ENCODE data around the gene ANAPC10. TPM values are rescaled to one million over a fixed set of nuclear protein-coding genes. Genes with fewer than 3 reads are reported as not detected.

The ANAPC10 gene
- polyA plus RNA-seq, 2 of the 4 experiments (the other 2 are of a cell fraction), result 16.4 to 33.8 TPM

DNA sequence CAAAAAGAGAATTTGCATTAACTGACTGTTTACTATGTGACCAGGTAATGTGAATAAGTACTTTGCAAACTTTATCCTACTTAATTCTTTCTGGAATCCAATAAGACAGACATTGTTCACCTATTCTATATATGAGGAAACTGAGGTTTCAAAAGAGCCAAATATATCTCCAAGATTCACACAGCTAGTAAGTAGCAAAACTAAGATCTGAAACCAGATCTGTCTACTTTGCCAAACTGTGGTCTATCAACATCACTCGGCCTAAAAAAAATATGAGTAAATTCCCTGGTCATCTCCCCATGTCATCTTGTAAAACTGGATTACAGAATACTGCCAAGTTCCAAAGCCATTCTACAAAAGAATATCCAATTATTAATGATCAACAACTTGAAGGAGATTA, 52.8 kb downstream of the ANAPC10 start:
- ChIA-PET POLR2A (no interaction called here), CTCF (interaction anchor here (1.1 kb wide), 1 partner anchor 10 kb away, joined by 3 read pairs; no protein-coding TSS in a partner anchor)
- no peak overlapping the region for H3K4me3 ChIP-seq
- TF ChIP-seq PHF8 (IDR thresholded peaks at IDR 0.05; ENCODE audit: borderline replicate concordance, low read depth) (no peak), JUN (IDR thresholded peaks at IDR 0.05) (no peak), RCOR1 (IDR thresholded peaks at IDR 0.05; ENCODE audit: low read depth, low read length) (no peak)
- H3K9me3 ChIP-seq, result no peaks in the 10 kb centered on the region
- no peak for FAIRE-seq
- no peak for DNase-seq (ENCODE audit: low read depth in 1 of 2, low spot score in 1 of 2)
- no peaks in the 10 kb centered on the region for H3K4me1 ChIP-seq
- 93% methylated on average over 1 of the region's 1 CpG for WGBS (ENCODE audit: missing lambda C conversion rate)
- H3K4me2 ChIP-seq, result no peak overlapping the region
- no peak overlapping the region for H3K27ac ChIP-seq
- ATAC-seq, result no peak

DNA sequence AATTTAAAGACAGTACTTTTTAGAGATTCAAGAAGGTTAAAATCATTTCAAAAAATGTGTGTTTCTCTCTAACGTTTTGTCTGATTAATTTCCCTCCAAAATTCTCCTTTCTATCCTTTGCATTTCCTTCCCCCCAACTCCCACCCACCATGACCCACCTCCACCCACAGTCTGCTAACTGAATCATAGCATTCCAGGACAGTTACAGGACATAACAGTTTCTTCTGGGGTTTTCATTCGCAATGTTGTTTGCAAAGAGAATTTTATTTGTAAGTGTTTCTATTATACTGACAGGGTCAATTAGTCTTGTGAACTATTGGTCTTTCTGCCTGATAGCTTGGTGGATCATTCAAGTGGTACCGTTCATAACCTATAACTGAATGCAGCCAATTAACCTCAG, 53.7 kb downstream of the ANAPC10 start:
- no peaks in the 10 kb centered on the region for H3K9me3 ChIP-seq
- no peak overlapping the region for H3K4me3 ChIP-seq
- 57% methylated on average over 3 of the region's 3 CpGs for WGBS (ENCODE audit: missing lambda C conversion rate)
- no peak overlapping the region for H3K27ac ChIP-seq
- ChIA-PET POLR2A (no interaction called here), CTCF (no interaction called here)
- FAIRE-seq, result no peak
- DNase-seq (ENCODE audit: low read depth in 1 of 2, low spot score in 1 of 2), result no peak
- no peak overlapping the region for H3K4me2 ChIP-seq
- ATAC-seq, result no peak
- TF ChIP-seq EHMT2 (IDR thresholded peaks at IDR 0.05; ENCODE audit: low read depth) (no peak), EP300 (IDR thresholded peaks at IDR 0.05) (no peak), RAD21 (conservative IDR thresholded peaks at IDR 0.05 in 1 of 2, IDR thresholded peaks at IDR 0.05 in 1 of 2) (no peak), FOSL2 (IDR thresholded peaks at IDR 0.05) (no peak), FOSL2 (CRISPR knock-in tag; IDR thresholded peaks at IDR 0.05) (no peak), ESRRA (IDR thresholded peaks at IDR 0.05; ENCODE audit: borderline replicate concordance, low read length) (no peak), SMC3 (IDR thresholded peaks at IDR 0.05) (no peak), CBX2 (IDR thresholded peaks at IDR 0.05; ENCODE audit: borderline replicate concordance, low read depth) (no peak), EHF (CRISPR knock-in tag; IDR thresholded peaks at IDR 0.05) (no peak), POLR2A (IDR thresholded peaks at IDR 0.05; ENCODE audit: low read length) (no peak), GATA3 (IDR thresholded peaks at IDR 0.05; ENCODE audit: borderline replicate concordance) (no peak)
- TF ChIP-seq, protein P1, sequence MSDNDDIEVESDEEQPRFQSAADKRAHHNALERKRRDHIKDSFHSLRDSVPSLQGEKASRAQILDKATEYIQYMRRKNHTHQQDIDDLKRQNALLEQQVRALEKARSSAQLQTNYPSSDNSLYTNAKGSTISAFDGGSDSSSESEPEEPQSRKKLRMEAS (IDR thresholded peaks at IDR 0.05), result no peak
- TF ChIP-seq, protein P2, sequence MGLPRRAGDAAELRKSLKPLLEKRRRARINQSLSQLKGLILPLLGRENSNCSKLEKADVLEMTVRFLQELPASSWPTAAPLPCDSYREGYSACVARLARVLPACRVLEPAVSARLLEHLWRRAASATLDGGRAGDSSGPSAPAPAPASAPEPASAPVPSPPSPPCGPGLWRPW (IDR thresholded peaks at IDR 0.05), result no peak
- TF ChIP-seq, protein P3, sequence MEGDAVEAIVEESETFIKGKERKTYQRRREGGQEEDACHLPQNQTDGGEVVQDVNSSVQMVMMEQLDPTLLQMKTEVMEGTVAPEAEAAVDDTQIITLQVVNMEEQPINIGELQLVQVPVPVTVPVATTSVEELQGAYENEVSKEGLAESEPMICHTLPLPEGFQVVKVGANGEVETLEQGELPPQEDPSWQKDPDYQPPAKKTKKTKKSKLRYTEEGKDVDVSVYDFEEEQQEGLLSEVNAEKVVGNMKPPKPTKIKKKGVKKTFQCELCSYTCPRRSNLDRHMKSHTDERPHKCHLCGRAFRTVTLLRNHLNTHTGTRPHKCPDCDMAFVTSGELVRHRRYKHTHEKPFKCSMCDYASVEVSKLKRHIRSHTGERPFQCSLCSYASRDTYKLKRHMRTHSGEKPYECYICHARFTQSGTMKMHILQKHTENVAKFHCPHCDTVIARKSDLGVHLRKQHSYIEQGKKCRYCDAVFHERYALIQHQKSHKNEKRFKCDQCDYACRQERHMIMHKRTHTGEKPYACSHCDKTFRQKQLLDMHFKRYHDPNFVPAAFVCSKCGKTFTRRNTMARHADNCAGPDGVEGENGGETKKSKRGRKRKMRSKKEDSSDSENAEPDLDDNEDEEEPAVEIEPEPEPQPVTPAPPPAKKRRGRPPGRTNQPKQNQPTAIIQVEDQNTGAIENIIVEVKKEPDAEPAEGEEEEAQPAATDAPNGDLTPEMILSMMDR (IDR thresholded peaks at IDR 0.05), result no peak
- no peaks in the 10 kb centered on the region for H3K4me1 ChIP-seq

DNA sequence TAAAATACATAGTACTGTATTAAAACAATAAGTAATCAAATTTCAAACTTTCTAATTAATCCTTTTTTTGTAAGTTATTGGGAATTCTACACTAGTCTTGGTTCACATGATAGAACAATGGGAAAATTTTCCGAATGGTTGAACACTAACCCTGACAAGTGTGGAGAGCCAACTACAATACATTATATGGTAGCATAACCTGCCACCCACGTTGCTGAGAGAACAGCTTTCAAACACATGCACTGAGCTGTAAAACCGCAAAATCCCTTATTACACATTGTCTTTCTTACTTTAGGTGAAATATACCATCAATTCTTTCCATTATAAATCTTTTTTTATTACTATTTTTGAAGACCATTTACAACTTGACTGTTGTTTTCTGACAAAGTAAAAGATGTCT, 54.7 kb downstream of the ANAPC10 start:
- Histone ChIP-seq H3K4me1 (no peaks in the 10 kb centered on the region), H3K27ac (no peak overlapping the region), H3K4me2 (no peak overlapping the region), H3K4me3 (no peak overlapping the region), H3K9me3 (no peaks in the 10 kb centered on the region)
- WGBS (ENCODE audit: missing lambda C conversion rate), result 82% methylated on average over 3 of the region's 3 CpGs
- ATAC-seq (no peak), DNase-seq (ENCODE audit: low read depth in 1 of 2, low spot score in 1 of 2) (no peak), FAIRE-seq (no peak)
- no peak for TF ChIP-seq CBX2 (IDR thresholded peaks at IDR 0.05; ENCODE audit: borderline replicate concordance, low read depth)
- no peak for TF ChIP-seq MAFK (IDR thresholded peaks at IDR 0.05; ENCODE audit: partially characterized antibody)
- ChIA-PET CTCF (interaction anchor here (1.3 kb wide), 1 partner anchor 18 kb away, joined by 4 read pairs; no protein-coding TSS in a partner anchor), POLR2A (no interaction called here)

DNA sequence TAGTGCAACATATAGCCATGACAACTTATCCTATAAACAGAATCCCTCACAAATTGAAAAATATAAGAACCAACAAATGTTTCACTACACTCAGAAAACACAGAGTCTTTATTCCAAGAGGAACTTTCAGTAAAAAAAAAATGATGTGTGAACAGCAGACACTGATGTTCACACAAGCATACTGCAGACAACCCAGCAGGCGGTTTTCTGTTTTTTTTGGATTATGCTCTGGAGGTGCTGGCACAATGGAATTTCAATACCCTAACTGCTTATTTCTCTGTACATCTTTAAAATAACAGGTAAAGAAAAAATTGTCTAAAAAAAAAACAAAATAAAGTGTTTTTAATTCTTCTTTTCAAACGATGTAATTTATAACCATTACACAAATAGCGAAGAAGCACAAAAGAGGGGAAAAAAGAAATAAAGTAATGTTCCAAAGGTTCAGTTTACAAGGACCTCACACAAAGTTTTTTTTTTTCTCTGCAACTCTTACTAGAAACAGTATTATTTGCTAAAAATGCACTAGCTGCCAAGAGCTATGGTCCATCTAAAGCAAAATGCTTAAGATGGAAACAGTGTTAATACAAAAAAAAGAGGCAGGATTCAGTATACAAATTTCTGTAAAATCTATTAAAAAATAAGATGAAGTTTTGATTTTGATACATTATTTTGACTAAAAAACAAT, 55.3 kb downstream of the ANAPC10 start:
- Histone ChIP-seq H3K4me2 (no peak overlapping the region), H3K27ac (no peak overlapping the region), H3K9me3 (no peaks in the 10 kb centered on the region), H3K4me3 (no peak overlapping the region), H3K4me1 (no peaks in the 10 kb centered on the region)
- ChIA-PET POLR2A (no interaction called here), CTCF (interaction anchor here (1.3 kb wide), 1 partner anchor 18 kb away, joined by 4 read pairs; no protein-coding TSS in a partner anchor)
- ATAC-seq (no peak), DNase-seq (ENCODE audit: low read depth in 1 of 2, low spot score in 1 of 2) (no peak), FAIRE-seq (no peak)
- no peak for TF ChIP-seq ZFP36 (IDR thresholded peaks at IDR 0.05; ENCODE audit: borderline replicate concordance, partially characterized antibody)
- no peak for TF ChIP-seq JUNB (IDR thresholded peaks at IDR 0.05)
- no peak for TF ChIP-seq NFE2L2 (conservative IDR thresholded peaks at IDR 0.05; ENCODE audit: low read length)
- no peak for TF ChIP-seq HOXB5 (CRISPR knock-in tag; IDR thresholded peaks at IDR 0.05)
- no peak for TF ChIP-seq NR3C1 (IDR thresholded peaks at IDR 0.05)
- TF ChIP-seq RFX5 (IDR thresholded peaks at IDR 0.05), result no peak
- no peak for TF ChIP-seq KDM1A (IDR thresholded peaks at IDR 0.05; ENCODE audit: low read depth)
- no peak for TF ChIP-seq FOSB (CRISPR knock-in tag; IDR thresholded peaks at IDR 0.05)
- no peak for TF ChIP-seq RARB (CRISPR knock-in tag; IDR thresholded peaks at IDR 0.05)
- no peak for TF ChIP-seq GATA3 (IDR thresholded peaks at IDR 0.05; ENCODE audit: borderline replicate concordance)
- TF ChIP-seq HOXA7 (CRISPR knock-in tag; IDR thresholded peaks at IDR 0.05), result no peak
- TF ChIP-seq, protein P4, sequence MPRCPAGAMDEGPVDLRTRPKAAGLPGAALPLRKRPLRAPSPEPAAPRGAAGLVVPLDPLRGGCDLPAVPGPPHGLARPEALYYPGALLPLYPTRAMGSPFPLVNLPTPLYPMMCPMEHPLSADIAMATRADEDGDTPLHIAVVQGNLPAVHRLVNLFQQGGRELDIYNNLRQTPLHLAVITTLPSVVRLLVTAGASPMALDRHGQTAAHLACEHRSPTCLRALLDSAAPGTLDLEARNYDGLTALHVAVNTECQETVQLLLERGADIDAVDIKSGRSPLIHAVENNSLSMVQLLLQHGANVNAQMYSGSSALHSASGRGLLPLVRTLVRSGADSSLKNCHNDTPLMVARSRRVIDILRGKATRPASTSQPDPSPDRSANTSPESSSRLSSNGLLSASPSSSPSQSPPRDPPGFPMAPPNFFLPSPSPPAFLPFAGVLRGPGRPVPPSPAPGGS (IDR thresholded peaks at IDR 0.05), result no peak
- no peak for TF ChIP-seq CBX8 (IDR thresholded peaks at IDR 0.05)
- TF ChIP-seq, protein P5, sequence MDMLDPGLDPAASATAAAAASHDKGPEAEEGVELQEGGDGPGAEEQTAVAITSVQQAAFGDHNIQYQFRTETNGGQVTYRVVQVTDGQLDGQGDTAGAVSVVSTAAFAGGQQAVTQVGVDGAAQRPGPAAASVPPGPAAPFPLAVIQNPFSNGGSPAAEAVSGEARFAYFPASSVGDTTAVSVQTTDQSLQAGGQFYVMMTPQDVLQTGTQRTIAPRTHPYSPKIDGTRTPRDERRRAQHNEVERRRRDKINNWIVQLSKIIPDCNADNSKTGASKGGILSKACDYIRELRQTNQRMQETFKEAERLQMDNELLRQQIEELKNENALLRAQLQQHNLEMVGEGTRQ (IDR thresholded peaks at IDR 0.05), result no peak
- 84% methylated on average over 3 of the region's 3 CpGs for WGBS (ENCODE audit: missing lambda C conversion rate)
